ENCODE data around the gene SPDYE2. TPM values are rescaled to one million over a fixed set of nuclear protein-coding genes. Genes with fewer than 3 reads are reported as not detected.
"Not testable (repeated sequence)": the region's sequence is repeated elsewhere in the genome, so short reads cannot be mapped to it uniquely, and the experiment has no call there.

Gene SPDYE2
- total and polyA plus RNA-seq, 11 donors, result 0.15 to 0.24 TPM; not detected in 9

GRCh38 chr7:102515889-102516288 is 35.1 kb upstream of the SPDYE2 start:
- H3K27ac ChIP-seq; H3K4me3 ChIP-seq; H3K27me3 ChIP-seq; H3K36me3 ChIP-seq; intact Hi-C loops (cut with DNase I); H3K4me1 ChIP-seq; H3K9me3 ChIP-seq; DNase-seq: not testable (repeated sequence)
- no CpG with 5 or more reads among the region's 3 CpGs for WGBS, 4 donors
- peak in 1 of 4 donors; percentile 0 for ATAC-seq

- no CpG with 5 or more reads among the region's 10 CpGs for WGBS, 4 donors
- H3K27ac ChIP-seq; DNase-seq; H3K4me3 ChIP-seq; H3K27me3 ChIP-seq; H3K36me3 ChIP-seq; H3K9me3 ChIP-seq; intact Hi-C loops (cut with DNase I); H3K4me1 ChIP-seq; ATAC-seq: not testable (repeated sequence)
Measured at GRCh38 chr7:102516951-102517350, 34.1 kb upstream of the SPDYE2 start.

DNA sequence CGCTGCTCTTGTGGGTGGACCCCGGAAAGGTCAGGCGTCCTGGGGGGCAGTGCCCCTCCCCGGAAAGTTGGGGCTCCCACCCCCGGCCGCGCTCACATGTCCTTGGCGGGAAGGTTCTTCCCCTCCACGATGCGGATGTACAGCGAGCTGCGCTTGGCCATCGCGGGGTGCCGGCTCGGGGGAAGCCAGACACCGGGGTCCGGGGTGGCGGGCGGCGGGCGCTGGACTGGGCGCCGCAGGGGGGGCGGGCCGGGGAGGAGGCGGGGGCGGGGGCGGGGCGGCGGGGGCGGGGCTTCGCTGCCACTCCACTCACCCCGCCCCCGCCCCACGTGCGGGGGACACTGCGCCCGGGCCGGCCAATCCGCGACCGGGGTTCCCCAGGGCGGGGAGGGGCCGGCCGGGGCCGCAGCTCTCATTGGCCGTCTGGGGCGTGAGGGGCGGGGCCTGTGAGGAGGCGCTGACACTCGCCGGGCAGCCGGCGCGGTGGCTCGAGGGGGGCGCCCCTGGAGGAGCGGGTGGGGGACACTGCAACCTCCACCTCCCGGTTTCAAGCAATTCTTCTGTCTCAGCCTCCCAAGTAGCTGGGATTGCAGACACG is 33.4 kb upstream of the SPDYE2 start, which contains the start of gene RASA4B:
RASA4B (minus strand) TSS at position 228 of the 598 bp plus-strand sequence; CDS start at position 161, 67 bp downstream.
- intact Hi-C loops (cut with DNase I); H3K27me3 ChIP-seq; H3K9me3 ChIP-seq; H3K36me3 ChIP-seq; H3K4me1 ChIP-seq; H3K27ac ChIP-seq: not testable (repeated sequence)
- ATAC-seq (peak; percentile 92 to 97 (median 94)), DNase-seq (peak in 4 of 5 donors; percentile 13 to 66 (median 29))
- 0 to 1% methylated on average over 17 to 20 of the region's 61 CpGs; no CpG with 5 or more reads in 2 of the 4 donors for whole genome bisulfite sequencing, 4 donors
- H3K4me3 ChIP-seq, result peak within 1 kb of the TSS in 4 of 12 donors; percentile 32 to 39 (median 38)

DNA sequence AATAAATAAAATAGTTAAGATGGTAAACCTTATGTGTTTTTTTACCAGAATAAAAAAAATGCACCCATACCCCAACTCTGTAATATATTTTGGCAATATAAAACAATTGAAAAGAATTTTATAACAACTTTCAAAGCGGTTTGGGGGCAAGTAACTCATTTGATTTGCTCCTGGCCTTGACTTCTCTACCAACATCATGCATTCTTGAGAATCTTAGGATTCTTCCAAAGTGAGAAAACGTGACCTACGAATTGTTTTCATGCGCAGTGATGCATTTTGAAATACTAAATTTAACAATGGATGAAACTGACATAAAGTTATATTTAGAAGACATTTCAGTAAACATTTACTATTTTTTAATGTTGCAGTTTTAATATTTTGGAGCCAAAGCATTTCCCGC is 30.2 kb upstream of the SPDYE2 start:
- intact Hi-C loops (cut with DNase I); DNase-seq; ATAC-seq; H3K9me3 ChIP-seq; H3K27ac ChIP-seq; H3K4me1 ChIP-seq; H3K27me3 ChIP-seq; H3K4me3 ChIP-seq; H3K36me3 ChIP-seq: not testable (repeated sequence)
- 93% methylated on average over 4 of the region's 5 CpGs; no CpG with 5 or more reads in 3 of the 4 donors for WGBS, 4 donors

- H3K27me3 ChIP-seq; H3K36me3 ChIP-seq; H3K27ac ChIP-seq; H3K4me1 ChIP-seq; intact Hi-C loops (cut with DNase I); H3K9me3 ChIP-seq; H3K4me3 ChIP-seq: not testable (repeated sequence)
- WGBS, 4 donors, result 60 to 74% (median 60%) methylated on average over 1 of the region's 2 CpGs; no CpG with 5 or more reads in 1 of the 4 donors
- ATAC-seq, result peak in 2 of 4 donors; percentile 4 to 5
- peak in 2 of 5 donors; percentile 8 to 10 for DNase-seq
Measured at GRCh38 chr7:102524803-102525202, 26.2 kb upstream of the SPDYE2 start.

DNA sequence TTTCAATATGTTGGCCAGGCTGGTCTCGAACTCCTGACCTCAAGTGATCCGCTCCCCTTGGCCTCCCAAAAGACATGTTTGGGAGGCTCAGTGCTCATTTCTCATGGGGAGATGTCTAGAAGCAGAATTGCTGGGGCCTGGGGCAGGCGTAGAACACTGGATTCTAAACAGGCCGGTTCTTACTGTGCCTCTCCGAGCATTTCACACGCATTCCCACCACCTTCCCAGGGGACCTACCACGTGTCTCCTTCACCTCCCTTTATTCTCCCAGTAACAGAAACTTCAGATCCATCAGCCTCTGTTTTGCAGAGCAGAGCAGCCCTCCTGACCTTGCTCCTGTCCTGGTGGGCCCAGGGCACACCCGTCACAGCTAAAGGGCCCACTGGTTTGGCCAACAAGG is 23.8 kb upstream of the SPDYE2 start:
- H3K27me3 ChIP-seq; intact Hi-C loops (cut with DNase I); H3K27ac ChIP-seq; H3K4me3 ChIP-seq; H3K4me1 ChIP-seq; H3K9me3 ChIP-seq; H3K36me3 ChIP-seq: not testable (repeated sequence)
- 60 to 83% (median 74%) methylated on average over 1 of the region's 8 CpGs for WGBS, 4 donors
- peak in 1 of 5 donors; percentile 2 for DNase-seq
- peak in 3 of 4 donors; percentile 10 to 31 (median 10) for ATAC-seq

- ATAC-seq, result peak; percentile 25 to 66 (median 41)
- 94 to 97% (median 96%) methylated on average over 2 to 3 of the region's 13 CpGs; no CpG with 5 or more reads in 1 of the 4 donors for WGBS, 4 donors
- H3K9me3 ChIP-seq; H3K36me3 ChIP-seq; H3K4me3 ChIP-seq; H3K27me3 ChIP-seq; H3K4me1 ChIP-seq; intact Hi-C loops (cut with DNase I): not testable (repeated sequence)
- H3K27ac ChIP-seq, result peak overlapping the region in 1 of 12 donors; percentile 19
- DNase-seq, result peak in 1 of 5 donors; percentile 5
Measured at GRCh38 chr7:102527822-102528793, 22.9 kb upstream of the SPDYE2 start.

DNA sequence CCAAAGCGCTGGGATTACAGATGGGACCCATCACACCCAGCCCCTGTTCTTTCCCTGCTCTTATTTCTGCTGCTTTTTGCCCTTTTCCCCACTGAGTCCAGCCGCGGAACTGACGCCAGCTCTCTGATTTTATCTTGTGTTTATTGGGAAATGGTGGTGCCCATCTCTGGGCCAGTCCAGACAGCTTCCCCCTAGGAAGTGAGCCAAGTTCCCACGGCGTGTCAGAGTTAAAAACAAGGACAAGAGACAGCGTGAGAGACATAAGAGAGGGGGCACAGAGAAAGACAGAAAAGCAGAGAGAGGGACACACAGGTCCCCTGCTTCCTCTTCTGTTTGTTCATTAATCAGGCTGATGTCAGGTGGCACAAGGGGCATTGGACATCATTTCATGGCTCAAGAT is 19.4 kb upstream of the SPDYE2 start:
- peak in 1 of 5 donors; percentile 22 for DNase-seq
- H3K27ac ChIP-seq; H3K27me3 ChIP-seq; ATAC-seq; H3K36me3 ChIP-seq; H3K4me3 ChIP-seq; H3K9me3 ChIP-seq; intact Hi-C loops (cut with DNase I); H3K4me1 ChIP-seq: not testable (repeated sequence)
- no CpG with 5 or more reads among the region's 7 CpGs for WGBS, 4 donors

DNA sequence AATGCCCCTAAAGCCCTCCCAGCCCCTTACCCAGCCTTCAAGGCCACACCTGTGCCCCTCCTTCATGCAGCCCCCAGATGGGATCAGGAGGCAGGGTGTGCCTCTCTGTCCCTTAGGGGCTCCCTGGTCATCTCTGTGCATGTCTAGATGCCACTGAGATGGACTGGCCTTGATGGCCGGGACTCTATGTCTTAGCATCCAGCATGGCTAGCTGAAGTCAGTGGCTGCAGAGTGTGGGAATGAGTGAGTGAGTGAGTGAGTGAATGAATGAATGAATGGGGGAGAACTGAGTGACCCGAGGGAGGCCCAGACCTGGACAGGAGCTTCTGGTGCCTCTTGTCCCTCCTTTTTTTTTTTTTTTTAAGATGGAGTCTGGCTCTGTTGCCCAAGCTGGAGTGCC is 18.9 kb upstream of the SPDYE2 start:
- H3K4me3 ChIP-seq; ATAC-seq; intact Hi-C loops (cut with DNase I); H3K27me3 ChIP-seq; H3K9me3 ChIP-seq; H3K4me1 ChIP-seq; H3K27ac ChIP-seq; H3K36me3 ChIP-seq; DNase-seq: not testable (repeated sequence)
- WGBS, 4 donors, result 94 to 100% (median 96%) methylated on average over 2 of the region's 2 CpGs

DNA sequence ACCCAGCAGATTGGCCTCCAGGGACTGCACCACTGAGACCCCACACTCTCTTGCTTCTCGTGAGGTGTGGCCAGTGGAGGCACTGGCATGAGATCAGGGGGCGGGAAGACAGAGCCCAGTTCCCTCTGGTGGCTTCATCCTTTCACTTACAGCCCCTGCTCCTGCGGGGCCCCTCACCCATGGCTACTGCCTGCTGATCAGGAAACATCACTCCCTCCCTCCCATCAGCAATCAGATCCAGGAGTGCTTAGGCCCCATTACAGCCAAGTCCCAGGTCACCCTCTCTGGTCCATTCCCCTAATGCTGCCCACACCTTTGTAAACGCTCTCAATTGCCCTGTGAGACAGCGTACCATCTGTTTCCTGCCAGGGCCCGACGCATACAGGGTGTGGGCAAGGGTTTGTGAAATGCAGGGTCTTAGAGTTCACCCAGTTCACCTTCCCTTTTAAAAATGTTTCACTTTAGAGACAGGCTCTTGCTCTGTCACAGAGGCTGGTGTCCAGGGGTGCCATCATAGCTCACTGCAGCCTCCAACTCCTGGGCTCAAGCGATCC is 15.9 kb upstream of the SPDYE2 start:
- ATAC-seq; intact Hi-C loops (cut with DNase I); H3K36me3 ChIP-seq; H3K4me3 ChIP-seq; DNase-seq; H3K27ac ChIP-seq; H3K9me3 ChIP-seq; H3K4me1 ChIP-seq; H3K27me3 ChIP-seq: not testable (repeated sequence)
- 52 to 77% (median 71%) methylated on average over 2 to 4 of the region's 8 CpGs for WGBS, 4 donors
